Trophoblast cell (in vitro differentiated cells and primary cell): ENCODE measurements around the gene ZNF80.
"Not testable (repeated sequence)": the region's sequence is repeated elsewhere in the genome, so short reads cannot be mapped to it uniquely, and the experiment has no call there.

Experiments
- DNase-seq, 2 donors: peaks; one replicate each; pipeline ENCODE4 v3.0.0-alpha.2; 2016
- H2AFZ ChIP-seq: 2 replicates; pipeline ENCODE4 v1.6.1; 2013; ENCODE audit warnings: low read length, moderate library complexity, mild to moderate bottlenecking; ENCODE audit not compliant: insufficient read depth, poor library complexity
- H2AK5ac ChIP-seq: 2 replicates; pipeline ENCODE4 v1.6.1; 2013; ENCODE audit warnings: mild to moderate bottlenecking, low read length
- H2BK120ac ChIP-seq: 2 replicates; pipeline ENCODE4 v1.6.1; 2013; ENCODE audit warnings: low read length, mild to moderate bottlenecking, moderate library complexity; ENCODE audit not compliant: insufficient read depth, poor library complexity
- H2BK12ac ChIP-seq: 2 replicates; pipeline ENCODE4 v1.6.1; 2013; ENCODE audit warnings: mild to moderate bottlenecking, low read length, moderate library complexity
- H2BK5ac ChIP-seq: 2 replicates; pipeline ENCODE4 v1.6.1; 2013; ENCODE audit warnings: low read length, low read depth, moderate library complexity, mild to moderate bottlenecking; ENCODE audit not compliant: poor library complexity
- H3K14ac ChIP-seq: 2 replicates; pipeline ENCODE4 v1.6.1; 2013; ENCODE audit warnings: mild to moderate bottlenecking, low read length
- H3K18ac ChIP-seq: 2 replicates; pipeline ENCODE4 v1.6.1; 2013; ENCODE audit warnings: mild to moderate bottlenecking, low read length
- H3K23ac ChIP-seq: 2 replicates; pipeline ENCODE4 v1.6.1; 2013; ENCODE audit warnings: low read length
- H3K27ac ChIP-seq: 2 replicates; pipeline ENCODE4 v1.5.1; 2013; ENCODE audit warnings: low read depth, mild to moderate bottlenecking, inconsistent platforms, low read length, moderate library complexity
- H3K27me3 ChIP-seq: 2 replicates; pipeline ENCODE4 v1.6.1; 2013; ENCODE audit warnings: inconsistent platforms, mild to moderate bottlenecking, low read length, moderate library complexity; ENCODE audit not compliant: insufficient read depth
- H3K36me3 ChIP-seq, 2 experiments: 1 replicate in 1 of 2; 2 replicates in 1 of 2; pipeline ENCODE4 v1.6.1; 2013; ENCODE audit warnings: low read length in 2 of 2, mild to moderate bottlenecking in 2 of 2, moderate library complexity in 1 of 2; ENCODE audit not compliant: insufficient read depth in 2 of 2, control insufficient read depth in 1 of 2
- H3K4ac ChIP-seq: 2 replicates; pipeline ENCODE4 v1.6.1; 2013; ENCODE audit warnings: low read depth, mild to moderate bottlenecking, low read length, moderate library complexity
- H3K4me1 ChIP-seq, 2 experiments: 1 replicate in 1 of 2; 2 replicates in 1 of 2; pipeline ENCODE4 v1.6.1; 2013; ENCODE audit warnings: low read length in 2 of 2, mild to moderate bottlenecking in 2 of 2, moderate library complexity in 1 of 2; ENCODE audit not compliant: insufficient read depth in 2 of 2, control insufficient read depth in 1 of 2
- H3K4me2 ChIP-seq: 2 replicates; pipeline ENCODE4 v1.6.1; 2013; ENCODE audit warnings: inconsistent platforms, mild to moderate bottlenecking, low read length, moderate library complexity
- H3K4me3 ChIP-seq: 2 replicates; pipeline ENCODE4 v1.5.1; 2013; ENCODE audit warnings: mild to moderate bottlenecking, low read depth, low read length, inconsistent platforms
- H3K79me1 ChIP-seq: one replicate; pipeline ENCODE4 v1.6.1; 2013; ENCODE audit warnings: low read length
- H3K79me2 ChIP-seq: 2 replicates; pipeline ENCODE4 v1.6.1; 2013; ENCODE audit warnings: low read length, mild to moderate bottlenecking; ENCODE audit not compliant: control insufficient read depth, insufficient read depth, poor library complexity
- H3K9ac ChIP-seq: 2 replicates; pipeline ENCODE4 v1.6.1; 2013; ENCODE audit warnings: mild to moderate bottlenecking, low read length
- H3K9me3 ChIP-seq: 2 replicates; pipeline ENCODE4 v1.6.1; 2013; ENCODE audit warnings: low read depth, mild to moderate bottlenecking, control low read depth, inconsistent platforms, low read length; ENCODE audit not compliant: insufficient read depth
- H4K12ac ChIP-seq: 2 replicates; pipeline ENCODE4 v1.6.1; 2013; ENCODE audit warnings: low read depth, mild to moderate bottlenecking, low read length, moderate library complexity
- H4K8ac ChIP-seq: 2 replicates; pipeline ENCODE4 v1.6.1; 2013; ENCODE audit warnings: low read depth, mild to moderate bottlenecking, low read length, moderate library complexity
- H4K91ac ChIP-seq: one replicate; pipeline ENCODE4 v1.6.1; 2013; ENCODE audit warnings: low read depth, mild to moderate bottlenecking, low read length, moderate library complexity
- WGBS: extraction: QIAGEN DNeasy Blood & Tissue Kit; methylation state at CpG from one replicate; pipeline ENCODE4 v1.1.7; 2013; ENCODE audit warnings: missing lambda C conversion rate; ENCODE audit not compliant: insufficient read length, insufficient coverage; ENCODE audit errors: extremely low coverage; 5-methylcytosine and 5-hydroxymethylcytosine counted together

ZNF80 gene

GRCh38 chr3:114241262-114241661 lies 3.9 kb upstream of the ZNF80 start:
- Histone ChIP-seq H2AK5ac (no peak overlapping the region), H3K79me2 (no peaks in the 10 kb centered on the region), H3K27ac (no peak overlapping the region), H3K4ac (no peak overlapping the region), H3K4me3 (no peak overlapping the region), H4K91ac (no peak overlapping the region), H3K36me3 (no peaks in the 10 kb centered on the region), H3K14ac (no peak overlapping the region), H3K79me1 (no peaks in the 10 kb centered on the region), H3K27me3 (no peaks in the 10 kb centered on the region), H3K18ac (no peak overlapping the region), H3K23ac (no peak overlapping the region), H2BK120ac (no peak overlapping the region), H4K12ac (no peak overlapping the region), H2BK12ac (no peak overlapping the region), H3K9me3 (peaks cover 5% of the 10 kb centered on the region), H2AFZ (no peak overlapping the region), H3K4me1 (no peaks in the 10 kb centered on the region), H3K4me2 (no peak overlapping the region), H2BK5ac (no peak overlapping the region), H3K9ac (no peak overlapping the region), H4K8ac (no peak overlapping the region)
- peak in 1 of 2 donors; percentile 2 for DNase-seq
- no CpG with 5 or more reads among the region's 2 CpGs for WGBS

DNA sequence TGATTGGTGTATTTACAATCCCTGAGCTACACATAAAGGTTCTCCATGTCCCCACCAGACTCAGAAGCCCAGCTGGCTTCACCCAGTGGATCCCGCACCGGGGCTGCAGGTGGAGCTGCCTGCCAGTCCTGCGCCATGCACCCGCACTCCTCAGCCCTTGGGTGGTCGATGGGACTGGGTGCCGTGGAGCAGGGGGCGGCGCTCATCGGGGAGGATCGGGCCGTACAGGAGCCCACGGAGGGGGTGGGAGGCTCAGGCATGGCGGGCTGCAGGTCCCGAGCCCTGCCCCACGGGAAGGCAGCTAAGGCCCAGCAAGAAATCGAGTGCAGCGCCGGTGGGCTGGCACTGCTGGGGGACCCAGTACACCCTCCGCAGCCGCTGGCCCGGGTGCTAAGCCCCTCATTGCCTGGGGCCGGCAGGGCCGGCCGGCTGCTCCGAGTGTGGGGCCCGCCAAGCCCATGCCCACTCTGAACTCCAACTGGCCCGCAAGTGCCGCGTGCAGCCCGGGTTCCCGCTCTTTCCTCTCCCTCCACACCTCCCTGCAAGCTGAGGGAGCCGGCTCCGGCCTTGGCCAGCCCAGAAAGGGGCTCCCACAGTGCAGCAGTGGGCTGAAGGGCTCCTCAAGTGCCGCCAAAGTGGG lies 888 bp upstream of the ZNF80 start:
- H2BK12ac ChIP-seq, H2BK120ac ChIP-seq, H3K4me2 ChIP-seq, H2BK5ac ChIP-seq, H3K4me3 ChIP-seq, H3K23ac ChIP-seq, H3K27ac ChIP-seq, H4K91ac ChIP-seq, H3K9me3 ChIP-seq, H3K36me3 ChIP-seq, H2AK5ac ChIP-seq, H3K14ac ChIP-seq, H3K18ac ChIP-seq, H3K9ac ChIP-seq, H3K4ac ChIP-seq, H4K8ac ChIP-seq, H2AFZ ChIP-seq, H3K79me1 ChIP-seq, DNase-seq, H3K4me1 ChIP-seq, H3K27me3 ChIP-seq, H3K79me2 ChIP-seq, H4K12ac ChIP-seq: not testable (repeated sequence)
- WGBS: no CpG with 5 or more reads among the region's 34 CpGs

DNA sequence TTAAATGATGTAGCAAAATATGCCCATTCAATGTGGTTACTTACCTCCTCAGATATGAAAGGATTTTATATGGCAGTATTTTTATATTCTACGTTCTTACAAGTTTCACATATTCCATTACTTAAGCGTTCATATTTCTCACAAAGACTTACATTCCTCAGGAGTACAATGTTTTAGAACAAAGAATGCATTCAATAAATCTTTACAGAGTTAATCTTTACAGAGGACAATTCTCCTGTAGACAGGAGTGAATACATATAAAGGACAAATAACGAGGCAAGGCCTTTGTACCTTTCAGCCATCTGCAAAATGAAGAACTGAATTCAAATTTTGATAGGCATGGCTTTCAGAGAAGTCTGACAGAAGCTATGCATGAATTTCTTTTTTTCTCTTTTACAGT lies 1.9 kb downstream of the ZNF80 start:
- Histone ChIP-seq H2BK120ac (no peak overlapping the region), H3K14ac (no peak overlapping the region), H3K9ac (no peak overlapping the region), H3K4ac (no peak overlapping the region), H4K8ac (no peak overlapping the region), H3K79me2 (no peaks in the 10 kb centered on the region), H3K23ac (no peak overlapping the region), H3K27ac (no peak overlapping the region), H3K4me1 (no peaks in the 10 kb centered on the region), H3K9me3 (peaks cover 6% of the 10 kb centered on the region), H3K36me3 (no peaks in the 10 kb centered on the region), H4K91ac (no peak overlapping the region), H3K4me2 (no peak overlapping the region), H2AFZ (no peak overlapping the region), H3K79me1 (no peaks in the 10 kb centered on the region), H3K4me3 (no peak overlapping the region), H2BK12ac (no peak overlapping the region), H2BK5ac (no peak overlapping the region), H3K18ac (no peak overlapping the region), H4K12ac (no peak overlapping the region), H3K27me3 (no peaks in the 10 kb centered on the region), H2AK5ac (no peak overlapping the region)
- no peak for DNase-seq
- WGBS: no CpG with 5 or more reads among the region's 3 CpGs

- Histone ChIP-seq H3K9ac (no peak overlapping the region), H2AFZ (no peak overlapping the region), H4K91ac (no peak overlapping the region), H3K36me3 (no peaks in the 10 kb centered on the region), H3K14ac (no peak overlapping the region), H3K79me2 (no peaks in the 10 kb centered on the region), H3K23ac (no peak overlapping the region), H3K9me3 (peaks cover 6% of the 10 kb centered on the region), H3K4ac (no peak overlapping the region), H2BK12ac (no peak overlapping the region), H4K12ac (no peak overlapping the region), H3K79me1 (no peaks in the 10 kb centered on the region), H4K8ac (no peak overlapping the region), H3K27ac (no peak overlapping the region), H3K4me3 (no peak overlapping the region), H2BK120ac (no peak overlapping the region), H3K27me3 (no peaks in the 10 kb centered on the region), H3K18ac (no peak overlapping the region), H3K4me2 (no peak overlapping the region), H2AK5ac (no peak overlapping the region), H2BK5ac (no peak overlapping the region), H3K4me1 (no peaks in the 10 kb centered on the region)
- DNase-seq: no peak
- WGBS: no CpG with 5 or more reads among the region's 3 CpGs
Measured at GRCh38 chr3:114234745-114235144, 2.6 kb downstream of the ZNF80 start.
